Measurements from ENCODE around the gene SCD5. TPM values are rescaled to one million over a fixed set of nuclear protein-coding genes. Genes with fewer than 3 reads are reported as not detected.
A peak's percentile ranks its signal among the peaks of the same experiment; 100 is the strongest.

SCD5 gene
- polyA plus RNA-seq, 2 of the 4 experiments (the other 2 are of a cell fraction): 9.8 to 11.9 TPM

GRCh38 chr4:82789025-82789776 is 9.4 kb downstream of the SCD5 start (continued):
- no peak for TF ChIP-seq MAZ (IDR thresholded peaks at IDR 0.05; ENCODE audit: borderline replicate concordance, low read depth, low read length)

- POLR2A ChIA-PET: no interaction called here
- TF ChIP-seq ZNF302 (CRISPR knock-in tag; IDR thresholded peaks at IDR 0.05) (no peak), JUN (IDR thresholded peaks at IDR 0.05) (no peak), BHLHE40 (IDR thresholded peaks at IDR 0.05; ENCODE audit: low read depth, low read length) (no peak), MYC (IDR thresholded peaks at IDR 0.05; ENCODE audit: borderline replicate concordance, low read length) (no peak), HEYL (CRISPR knock-in tag; IDR thresholded peaks at IDR 0.05) (no peak), REST (IDR thresholded peaks at IDR 0.05) (no peak), POLR2A (IDR thresholded peaks at IDR 0.05; ENCODE audit: low read length) (no peak), EP300 (IDR thresholded peaks at IDR 0.05) (no peak), RARB (CRISPR knock-in tag; IDR thresholded peaks at IDR 0.05) (no peak), MAFK (IDR thresholded peaks at IDR 0.05; ENCODE audit: partially characterized antibody) (no peak), ZFP36 (IDR thresholded peaks at IDR 0.05; ENCODE audit: borderline replicate concordance, partially characterized antibody) (no peak), RAD21 (conservative IDR thresholded peaks at IDR 0.05 in 1 of 2, IDR thresholded peaks at IDR 0.05 in 1 of 2) (no peak), FOXS1 (CRISPR knock-in tag; IDR thresholded peaks at IDR 0.05) (no peak), JUNB (IDR thresholded peaks at IDR 0.05) (no peak)
- TF ChIP-seq, protein P1, sequence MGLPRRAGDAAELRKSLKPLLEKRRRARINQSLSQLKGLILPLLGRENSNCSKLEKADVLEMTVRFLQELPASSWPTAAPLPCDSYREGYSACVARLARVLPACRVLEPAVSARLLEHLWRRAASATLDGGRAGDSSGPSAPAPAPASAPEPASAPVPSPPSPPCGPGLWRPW (IDR thresholded peaks at IDR 0.05): no peak
- Histone ChIP-seq H3K27ac (0 out of 6 replicates have a peak overlapping the region, but pooled peaks of 1 of the 2 experiments have one; percentile 25), H3K4me2 (peak overlapping the region; percentile 89; the same call in 1 of the 3 replicates), H3K9me3 (no peaks in the 10 kb centered on the region), H3K4me1 (peaks cover 42% of the 10 kb centered on the region), H3K4me3 (no peak overlapping the region)
- ATAC-seq (no peak), DNase-seq (ENCODE audit: low read depth in 1 of 2, low spot score in 1 of 2) (no peak), FAIRE-seq (no peak)
- CTCF ChIA-PET: no interaction called here
- 81% methylated on average over 4 of the region's 4 CpGs for WGBS (ENCODE audit: missing lambda C conversion rate)
These were observed 11.3 kb downstream of the SCD5 start for GRCh38 chr4:82787342-82787741.

DNA sequence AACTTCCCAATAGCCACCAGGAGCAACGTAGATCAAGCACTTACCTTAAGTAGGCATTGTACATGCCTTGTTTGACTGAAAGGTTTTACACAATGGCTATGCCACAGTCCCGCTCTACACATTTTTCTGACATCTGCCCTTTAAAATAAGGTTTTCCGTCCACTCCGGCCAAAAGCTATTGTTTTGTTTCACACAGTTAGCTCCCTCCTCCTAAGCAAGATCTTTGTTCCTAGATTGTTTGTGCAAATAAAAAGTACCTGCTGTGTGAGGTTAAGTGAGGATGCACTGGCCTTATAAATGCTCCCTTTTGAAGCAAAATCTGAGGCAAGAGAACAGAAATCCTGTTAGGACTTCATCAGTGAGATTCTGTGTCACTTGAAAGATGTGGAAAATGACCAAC is 11.8 kb downstream of the SCD5 start:
- CTCF ChIA-PET: no interaction called here
- FAIRE-seq: no peak

More for the DNA sequence above, 11.8 kb downstream of the SCD5 start:
- POLR2A ChIA-PET: interaction anchor here (2.6 kb wide), 1 partner anchor 12 kb away, joined by 15 read pairs; the partner anchor contains the start of gene SCD5
- DNase-seq (ENCODE audit: low read depth in 1 of 2, low spot score in 1 of 2) (no peak), ATAC-seq (no peak)
- 95% methylated on average over 4 of the region's 4 CpGs for WGBS (ENCODE audit: missing lambda C conversion rate)
- H3K4me3 ChIP-seq: no peak overlapping the region
- H3K9me3 ChIP-seq: no peaks in the 10 kb centered on the region
- H3K27ac ChIP-seq: peak overlapping the region in 1 of 2 experiments; percentile 25; a peak in 1 of 6 replicates
- no peak for TF ChIP-seq ELK1 (IDR thresholded peaks at IDR 0.05; ENCODE audit: low read depth, low read length)
- TF ChIP-seq TFCP2L1 (CRISPR knock-in tag; IDR thresholded peaks at IDR 0.05): no peak
- no peak for TF ChIP-seq NFE2L2 (conservative IDR thresholded peaks at IDR 0.05; ENCODE audit: low read length)
- no peak for TF ChIP-seq BCL3 (IDR thresholded peaks at IDR 0.05)
- TF ChIP-seq KDM5A (IDR thresholded peaks at IDR 0.05): no peak
- no peak for TF ChIP-seq CEBPB (IDR thresholded peaks at IDR 0.05)
- no peak for TF ChIP-seq CHD4 (IDR thresholded peaks at IDR 0.05; ENCODE audit: borderline replicate concordance)
- peaks cover 45% of the 10 kb centered on the region for H3K4me1 ChIP-seq
- peak overlapping the region; percentile 89; the same call in 2 of the 3 replicates for H3K4me2 ChIP-seq

All from A549 (cell line).